Erythroblast (primary cell): ENCODE measurements around the gene TOX4.
"Not testable (repeated sequence)": the region's sequence is repeated elsewhere in the genome, so short reads cannot be mapped to it uniquely, and the experiment has no call there.

Source experiments
- GATA1 ChIP-seq: IDR thresholded peaks from 2 replicates; pipeline ENCODE4 v1.6.1; 2011; ENCODE audit warnings: low read depth, mild to moderate bottlenecking, control low read depth, low read length, moderate library complexity
- POLR2A ChIP-seq: IDR thresholded peaks from 2 replicates; pipeline ENCODE4 v1.6.1; 2011; ENCODE audit warnings: mild to moderate bottlenecking, low read length

DNA sequence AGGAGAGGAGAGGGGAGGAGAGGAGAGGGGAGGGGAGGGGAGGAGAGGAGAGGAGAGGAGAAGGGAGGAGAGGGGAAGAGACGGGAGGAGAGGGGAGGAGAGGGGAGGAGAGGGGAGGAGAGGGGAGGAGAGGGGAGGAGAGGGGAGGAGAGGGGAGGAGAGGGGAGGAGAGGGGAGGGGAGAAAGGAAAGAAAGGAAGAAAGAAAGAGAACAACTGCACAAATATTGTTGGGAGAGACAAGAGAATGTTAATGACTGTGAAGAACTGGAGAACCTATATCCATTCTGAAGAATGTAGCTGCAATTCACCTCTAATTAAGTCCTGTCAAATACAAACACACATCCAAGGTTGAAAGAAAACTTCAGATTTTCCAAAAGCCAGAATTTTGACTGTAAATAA lies 34.3 kb upstream of the TOX4 start:
- not testable (repeated sequence) for TF ChIP-seq POLR2A, GATA1
